Measurements from ENCODE around the gene IL18RAP.

The IL18RAP gene

GRCh38 chr2:102386867-102387541 is 36.0 kb upstream of the IL18RAP start:
- Histone ChIP-seq H3K9me3 (no peaks in the 10 kb centered on the region), H3K36me3 (no peaks in the 10 kb centered on the region), H3K4me3 (ENCODE audit: low read depth, low read length) (no peak overlapping the region), H3K27me3 (no peaks in the 10 kb centered on the region), H3K4me1 (no peaks in the 10 kb centered on the region)
- no peak for TF ChIP-seq CTCF (IDR thresholded peaks at IDR 0.05; ENCODE audit: low read depth, low read length)
- DNase-seq: no peak

GRCh38 chr2:102387763-102388546 is 35.0 kb upstream of the IL18RAP start:
- no peaks in the 10 kb centered on the region for H3K9me3 ChIP-seq
- TF ChIP-seq CTCF (IDR thresholded peaks at IDR 0.05; ENCODE audit: low read depth, low read length): no peak
- H3K27me3 ChIP-seq: no peaks in the 10 kb centered on the region
- no peaks in the 10 kb centered on the region for H3K36me3 ChIP-seq
- no peak for DNase-seq
- H3K4me3 ChIP-seq (ENCODE audit: low read depth, low read length): no peak overlapping the region
- no peaks in the 10 kb centered on the region for H3K4me1 ChIP-seq

GRCh38 chr2:102391565-102391964 is 31.4 kb upstream of the IL18RAP start:
- Histone ChIP-seq H3K4me1 (no peaks in the 10 kb centered on the region), H3K36me3 (no peaks in the 10 kb centered on the region), H3K27me3 (no peaks in the 10 kb centered on the region), H3K4me3 (ENCODE audit: low read depth, low read length) (no peak overlapping the region), H3K9me3 (no peaks in the 10 kb centered on the region)
- DNase-seq: no peak
- no peak for TF ChIP-seq CTCF (IDR thresholded peaks at IDR 0.05; ENCODE audit: low read depth, low read length)

- no peak for TF ChIP-seq CTCF (IDR thresholded peaks at IDR 0.05; ENCODE audit: low read depth, low read length)
- DNase-seq: no peak
Observed at GRCh38 chr2:102392096-102392495, 30.9 kb upstream of the IL18RAP start.

GRCh38 chr2:102392942-102393341 is 30.0 kb upstream of the IL18RAP start:
- Histone ChIP-seq H3K4me1 (no peaks in the 10 kb centered on the region), H3K27me3 (no peaks in the 10 kb centered on the region), H3K9me3 (no peaks in the 10 kb centered on the region), H3K4me3 (ENCODE audit: low read depth, low read length) (no peak overlapping the region), H3K36me3 (no peaks in the 10 kb centered on the region)
- no peak for DNase-seq
- no peak for TF ChIP-seq CTCF (IDR thresholded peaks at IDR 0.05; ENCODE audit: low read depth, low read length)

More at GRCh38 chr2:102392096-102392495, 30.9 kb upstream of the IL18RAP start:
- Histone ChIP-seq H3K9me3 (no peaks in the 10 kb centered on the region), H3K27me3 (no peaks in the 10 kb centered on the region), H3K4me3 (ENCODE audit: low read depth, low read length) (no peak overlapping the region), H3K4me1 (no peaks in the 10 kb centered on the region), H3K36me3 (no peaks in the 10 kb centered on the region)

GRCh38 chr2:102396012-102396411 is 26.9 kb upstream of the IL18RAP start:
- no peaks in the 10 kb centered on the region for H3K9me3 ChIP-seq
- H3K4me3 ChIP-seq (ENCODE audit: low read depth, low read length): no peak overlapping the region
- no peaks in the 10 kb centered on the region for H3K36me3 ChIP-seq
- TF ChIP-seq CTCF (IDR thresholded peaks at IDR 0.05; ENCODE audit: low read depth, low read length): no peak
- DNase-seq: no peak
- H3K27me3 ChIP-seq: no peaks in the 10 kb centered on the region
- H3K4me1 ChIP-seq: no peaks in the 10 kb centered on the region

Data from BE2C (cell line).